Heart left ventricle (tissue), 16 donors: ENCODE results near the gene NHERF1. TPM values are rescaled to one million over a fixed set of nuclear protein-coding genes. Genes with fewer than 3 reads are reported as not detected.

Experiments
- ATAC-seq, 4 donors: fragments of 200-7000 bp; cut with Tn5 transposase; one replicate each; pipeline ENCODE4 v1.9.1; 2020 to 2022; ENCODE audit warnings: moderate library complexity in 4 of 4, mild to moderate bottlenecking in 3 of 4, moderate number of reproducible peaks in 1 of 4
- DNase-seq, 5 donors: peaks; one replicate each; pipeline ENCODE4 v3.0.0-alpha.2; 2020
- H3K27ac ChIP-seq, 12 donors: fragments of 200-600 bp; sonication (generic) in 4 of 12; one replicate each; pipeline versions ENCODE4 v1.5.0 to v1.8.0; 2016 to 2022; ENCODE audit warnings: mild to moderate bottlenecking in 2 of 12
- H3K27me3 ChIP-seq, 9 donors: fragments of 200-600 bp; sonication (generic) in 2 of 9; one replicate each; pipeline versions ENCODE4 v1.5.1 to v1.8.0; 2016 to 2022; ENCODE audit warnings: mild to moderate bottlenecking in 3 of 9
- H3K36me3 ChIP-seq, 9 donors: fragments of 200-600 bp; sonication (generic) in 2 of 9; one replicate each; pipeline versions ENCODE4 v1.5.0 to v1.8.0; 2018 to 2022; ENCODE audit warnings: mild to moderate bottlenecking in 2 of 9
- H3K4me1 ChIP-seq, 12 donors: fragments of 200-600 bp; sonication (generic) in 4 of 12; one replicate each; pipeline versions ENCODE4 v1.5.0 to v1.8.0; 2016 to 2022; ENCODE audit warnings: mild to moderate bottlenecking in 3 of 12
- H3K4me3 ChIP-seq, 12 donors: fragments of 200-600 bp; sonication (generic) in 4 of 12; one replicate each; pipeline versions ENCODE4 v1.5.0 to v1.8.0; 2017 to 2022; ENCODE audit warnings: mild to moderate bottlenecking in 9 of 12, moderate library complexity in 4 of 12
- H3K9me3 ChIP-seq, 12 donors: fragments of 200-600 bp; sonication (generic) in 4 of 12; one replicate each; pipeline versions ENCODE4 v1.5.0 to v1.8.0; 2016 to 2022; ENCODE audit warnings: mild to moderate bottlenecking in 1 of 12
- CTCF ChIP-seq, 12 donors: fragments of 200-600 bp; sonication (generic) in 4 of 12; IDR thresholded peaks; one replicate each; pipeline versions ENCODE4 v1.5.0 to v1.8.0; 2018 to 2022; ENCODE audit warnings: antibody characterized with exemption in 12 of 12, mild to moderate bottlenecking in 5 of 12
- POLR2A ChIP-seq, 2 donors: fragments of 450-650 bp; IDR thresholded peaks; one replicate each; pipeline ENCODE4 v1.6.1; 2017; ENCODE audit warnings: antibody characterized with exemption in 2 of 2, mild to moderate bottlenecking in 2 of 2, moderate library complexity in 2 of 2
- WGBS, 4 donors: extraction: QIAGEN DNeasy Blood & Tissue Kit in 2 of 4; methylation state at CpG; one replicate each; pipeline versions ENCODE4 v1.1.5 to v1.1.7; 2013 to 2018; 5-methylcytosine and 5-hydroxymethylcytosine counted together
- intact Hi-C, 10 donors: fragments of 100-400 bp; cut with DNase I; formaldehyde crosslinking; loops; one replicate each; pipeline versions ENCODE4 v1.11.1 to v1.14.2; 2022
- polyA plus RNA-seq, 2 donors: library from polyadenylated mRNA; stranded (reverse); fragments of 200-250 nt; gene quantifications; one replicate each; pipeline ENCODE4 v1.2.3, GENCODE V29; 2013
- total RNA-seq, 9 donors: library from RNA; depleted of rRNA in 2 of 9; stranded (reverse); fragments of >200 nt in 2 of 9; fragmentation: NEBNext Ultra II Directional in 3 of 9; extraction: Animal tissue kit (Norgen Biotek cat#: 25700) in 3 of 9; gene quantifications; one replicate each; pipeline versions ENCODE4 v1.1.0 to v1.2.4, GENCODE V29; 2016 to 2023
- donor health status: ischemic (EF 13 %, LVEDD 7.1; RV severe dilation, severe dysfunction).
- donor health status: healthy with polysubstance abuse.
- donor health status: DM: no; HTN: yes; CAD: no.
- donor health status: DM: no; HTN: no; CAD: no.
- donor health status: ischemic (EF 25% LVEDD 6.9; RV normal size, moderate dysfunction).
- donor health status: ischemic (EF 25% LVEDD 5.7; RV mildly dilated, moderate dysfunction).
- donor health status: healthy.
- donor health status: DM: yes; HTN: yes; CAD: no.
- donor health status: ischemic (EF 35%, LVEDD 5.7; RV mildly dilated, moderate dysfunction).
- donor health status: nonischemic (EF 11% LVEDD 7.7; RV severe dilation, severe dysfunction).
- donor health status: DM: yes; HTN: yes; CAD: no.
- donor health status: PGD.
- donor health status: ischemic (EF 29% LVEDD 5.4; RV normal size, mild dysfunction).
- donor health status: nonischemic (EF 23%, LVEDD 6.1; RV moderate dilation, normal function).

The NHERF1 gene
- total and polyA plus RNA-seq, 11 donors: 7.5 to 42.2 (median 19.2) TPM

- DNase-seq (no peak), ATAC-seq (no peak)
- intact Hi-C loops: no loop called here
- H3K36me3 ChIP-seq: peaks cover 0 to 44% (median 16%) of the 10 kb centered on the region in 9 donors
- H3K27me3 ChIP-seq: no peaks in the 10 kb centered on the region
- WGBS, 4 donors: 82 to 84% (median 83%) methylated on average over 5 of the region's 5 CpGs
- H3K9me3 ChIP-seq: no peaks in the 10 kb centered on the region
- peak overlapping the region in 1 of 12 donors; percentile 43 for H3K27ac ChIP-seq
- TF ChIP-seq POLR2A (IDR thresholded peaks at IDR 0.05) (no peak), CTCF (IDR thresholded peaks at IDR 0.05) (no peak)
- H3K4me3 ChIP-seq: no peak overlapping the region
- H3K4me1 ChIP-seq: peaks cover 0 to 12% (median 0%) of the 10 kb centered on the region in 12 donors
Observed at GRCh38 chr17:74803971-74804370, 55.5 kb downstream of the NHERF1 start.

DNA sequence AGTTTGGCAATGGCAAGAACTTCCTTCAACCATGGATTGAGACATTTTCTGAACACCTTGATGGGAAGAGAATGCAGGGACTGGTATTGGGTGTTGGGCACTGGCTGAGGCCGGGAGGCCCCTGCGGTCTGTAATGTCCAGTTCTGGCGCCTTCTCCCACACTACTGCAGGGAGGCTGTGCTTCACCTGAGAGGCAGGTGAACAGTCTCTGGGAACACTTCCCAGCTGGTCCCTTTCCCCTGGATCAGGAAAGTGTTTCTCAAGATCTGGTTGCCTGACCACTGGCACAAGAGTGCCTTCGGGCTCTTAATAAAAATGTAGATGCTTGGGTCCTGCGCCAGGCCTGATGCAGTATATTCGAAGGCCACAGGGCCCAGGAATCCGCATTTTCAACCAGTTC is 56.3 kb downstream of the NHERF1 start:
- no peak for TF ChIP-seq CTCF (IDR thresholded peaks at IDR 0.05)
- no peak for TF ChIP-seq POLR2A (IDR thresholded peaks at IDR 0.05)
- DNase-seq: no peak
- Histone ChIP-seq H3K4me3 (no peak overlapping the region), H3K36me3 (peaks cover 0 to 37% (median 10%) of the 10 kb centered on the region in 9 donors), H3K4me1 (peaks cover 0 to 18% (median 0%) of the 10 kb centered on the region in 12 donors), H3K27ac (peak overlapping the region in 1 of 12 donors; percentile 42), H3K9me3 (no peaks in the 10 kb centered on the region), H3K27me3 (no peaks in the 10 kb centered on the region)
- no peak for ATAC-seq
- intact Hi-C loops: no loop called here
- WGBS, 4 donors: 95 to 98% (median 96%) methylated on average over 6 to 7 of the region's 7 CpGs

DNA sequence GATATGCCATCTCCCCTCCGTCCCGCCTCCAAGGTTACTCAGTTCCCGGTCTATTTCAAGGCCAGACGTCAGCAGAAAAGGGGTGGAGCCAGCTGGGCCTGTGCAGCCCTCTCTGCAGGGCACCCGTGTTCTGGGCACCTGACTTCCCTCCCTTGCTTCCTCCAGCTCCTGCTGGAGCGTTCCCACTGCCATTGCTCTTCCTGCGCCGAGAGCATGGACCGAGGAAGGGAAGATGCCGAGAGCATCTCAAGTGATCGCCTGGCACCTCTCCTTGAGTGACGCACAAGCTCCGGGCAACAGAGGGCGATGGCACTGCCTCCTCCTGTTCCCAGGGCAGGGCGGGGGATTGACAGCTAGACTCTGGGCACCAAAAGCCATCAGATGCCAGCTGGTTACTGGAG is 57.2 kb downstream of the NHERF1 start:
- peak; percentile 75 to 93 (median 90) for ATAC-seq
- H3K27me3 ChIP-seq: no peaks in the 10 kb centered on the region
- peaks cover 0 to 33% (median 2%) of the 10 kb centered on the region in 9 donors for H3K36me3 ChIP-seq
- peaks cover 0 to 18% (median 0%) of the 10 kb centered on the region in 12 donors for H3K4me1 ChIP-seq
- no peaks in the 10 kb centered on the region for H3K9me3 ChIP-seq
- WGBS, 4 donors: 62 to 74% (median 71%) methylated on average over 12 to 15 of the region's 15 CpGs
- no peak overlapping the region for H3K4me3 ChIP-seq
- intact Hi-C loops: no loop called here
- peak in 4 of 5 donors; percentile 43 to 78 (median 48) for DNase-seq
- H3K27ac ChIP-seq: no peak overlapping the region
- no peak for TF ChIP-seq POLR2A (IDR thresholded peaks at IDR 0.05)
- no peak for TF ChIP-seq CTCF (IDR thresholded peaks at IDR 0.05)

DNA sequence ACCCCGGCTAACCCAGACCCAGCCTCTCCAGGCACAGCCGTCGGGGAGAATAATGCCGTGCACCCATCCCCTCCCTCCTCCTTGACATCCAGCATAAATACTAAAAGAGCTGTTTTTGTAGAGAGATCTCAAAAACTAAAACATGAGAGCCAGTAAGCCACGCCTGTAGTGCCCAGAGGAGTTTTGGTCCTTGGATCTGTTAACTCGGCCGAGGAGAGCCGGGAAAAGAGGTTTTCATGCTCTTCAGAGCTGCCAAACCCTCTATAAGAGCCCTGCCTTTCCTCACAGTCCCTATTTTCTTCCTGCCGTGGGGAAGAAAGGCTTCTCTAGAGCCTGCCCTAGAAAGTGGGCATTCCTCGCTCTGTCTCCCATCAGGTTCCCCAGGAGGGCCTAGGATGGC is 57.9 kb downstream of the NHERF1 start:
- TF ChIP-seq POLR2A (IDR thresholded peaks at IDR 0.05) (no peak), CTCF (IDR thresholded peaks at IDR 0.05) (no peak)
- Histone ChIP-seq H3K4me3 (no peak overlapping the region), H3K9me3 (no peaks in the 10 kb centered on the region), H3K4me1 (peaks cover 0 to 22% (median 0%) of the 10 kb centered on the region in 12 donors), H3K36me3 (peaks cover 0 to 25% (median 0%) of the 10 kb centered on the region in 9 donors), H3K27ac (no peak overlapping the region), H3K27me3 (no peaks in the 10 kb centered on the region)
- DNase-seq: no peak
- 83 to 93% (median 89%) methylated on average over 10 of the region's 10 CpGs for WGBS, 4 donors
- intact Hi-C loops: no loop called here
- ATAC-seq: no peak
